Glutamatergic neuron (in vitro differentiated cells): ENCODE data around the gene CCDC116. TPM values are rescaled to one million over a fixed set of nuclear protein-coding genes. Genes with fewer than 3 reads are reported as not detected.

Source experiments
- DNase-seq: peaks from one replicate; pipeline ENCODE4 v3.0.0; 2022
- H3K27ac Mint-ChIP-seq: one replicate; pipeline ENCODE4 v1.8.0; 2020; ENCODE audit warnings: mild to moderate bottlenecking, mixed read lengths, inconsistent platforms; ENCODE audit not compliant: unreplicated experiment
- H3K27me3 Mint-ChIP-seq: one replicate; pipeline ENCODE4 v1.8.0; 2020; ENCODE audit warnings: mild to moderate bottlenecking, moderate library complexity, mixed read lengths, inconsistent platforms; ENCODE audit not compliant: unreplicated experiment
- H3K36me3 Mint-ChIP-seq: one replicate; pipeline ENCODE4 v1.8.0; 2020; ENCODE audit warnings: mild to moderate bottlenecking, mixed read lengths, inconsistent platforms; ENCODE audit not compliant: unreplicated experiment
- H3K4me1 Mint-ChIP-seq: one replicate; pipeline ENCODE4 v1.8.0; 2020; ENCODE audit warnings: mild to moderate bottlenecking, low read depth, mixed read lengths, inconsistent platforms; ENCODE audit not compliant: unreplicated experiment
- H3K4me3 Mint-ChIP-seq: one replicate; pipeline ENCODE4 v1.8.0; 2020; ENCODE audit warnings: mild to moderate bottlenecking, mixed read lengths, inconsistent platforms; ENCODE audit not compliant: unreplicated experiment
- H3K9me3 Mint-ChIP-seq: one replicate; pipeline ENCODE4 v1.8.0; 2020; ENCODE audit warnings: mild to moderate bottlenecking, moderate library complexity, mixed read lengths, inconsistent platforms; ENCODE audit not compliant: unreplicated experiment
- total RNA-seq: library from RNA; stranded (reverse); fragmentation: NEBNext Ultra II Directional; extraction: Animal tissue kit (Norgen Biotek cat#: 25700); gene quantifications from one replicate; pipeline ENCODE4 v1.2.1, GENCODE V29; 2021; ENCODE audit not compliant: unreplicated experiment
- TF ChIP-seq, protein P1 (sequence below): fragments of 200-600 bp; sonication (generic); IDR thresholded peaks from one replicate; pipeline ENCODE4 v1.5.0; 2021; ENCODE audit not compliant: partially characterized antibody, unreplicated experiment

Gene CCDC116
- total RNA-seq, 1 donor from 2014 or later, result 0.71 TPM

DNA sequence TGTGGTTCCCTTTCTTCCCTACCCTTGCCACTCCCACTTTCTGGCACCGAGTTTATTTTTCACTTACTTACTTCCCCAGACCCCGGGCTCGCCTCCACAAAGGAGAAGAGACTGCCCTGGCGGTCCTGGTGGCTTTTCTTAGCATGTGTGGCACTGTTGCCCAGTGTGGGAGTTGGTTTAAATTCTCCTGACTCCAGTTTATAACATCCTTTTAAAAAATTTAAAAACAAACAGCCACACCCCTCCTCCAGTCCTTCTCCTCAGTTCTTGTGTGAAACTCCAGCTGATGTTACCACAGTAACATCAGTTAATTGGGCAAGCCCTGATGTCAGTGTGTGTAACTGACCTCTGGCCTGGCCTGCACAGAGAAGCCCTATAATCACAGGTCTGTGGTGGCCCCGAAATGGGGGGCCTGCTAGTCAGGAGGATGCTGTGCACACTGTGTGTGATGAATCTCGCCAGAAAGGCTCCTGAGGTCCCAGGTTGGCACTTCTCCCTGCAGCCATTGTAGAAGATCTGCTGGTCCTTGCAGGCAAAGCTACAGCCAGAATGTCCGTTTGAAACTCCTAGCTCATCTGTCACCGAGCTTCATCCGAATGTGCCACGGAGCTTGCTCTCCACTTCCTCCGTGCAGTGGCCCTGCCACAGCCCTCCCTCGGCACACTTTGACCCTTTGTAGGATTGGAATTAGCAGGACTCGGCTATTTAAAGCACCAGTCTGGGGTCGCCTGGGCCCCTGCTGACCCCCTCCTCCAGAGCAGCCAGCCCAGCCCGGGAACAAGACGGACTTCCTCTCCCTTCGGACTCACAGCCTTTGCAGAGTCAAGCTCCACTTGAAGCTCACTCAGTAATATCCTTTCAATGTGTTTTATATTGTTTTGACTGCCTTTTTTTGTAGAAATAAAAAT, 10.3 kb upstream of the CCDC116 start:
- peaks cover 15% of the 10 kb centered on the region for H3K9me3 Mint-ChIP-seq
- peak overlapping the region; percentile 22 for H3K27ac Mint-ChIP-seq
- DNase-seq, result no peak
- no peaks in the 10 kb centered on the region for H3K36me3 Mint-ChIP-seq
- H3K4me3 Mint-ChIP-seq, result peak overlapping the region; percentile 49
- TF ChIP-seq, protein P1, sequence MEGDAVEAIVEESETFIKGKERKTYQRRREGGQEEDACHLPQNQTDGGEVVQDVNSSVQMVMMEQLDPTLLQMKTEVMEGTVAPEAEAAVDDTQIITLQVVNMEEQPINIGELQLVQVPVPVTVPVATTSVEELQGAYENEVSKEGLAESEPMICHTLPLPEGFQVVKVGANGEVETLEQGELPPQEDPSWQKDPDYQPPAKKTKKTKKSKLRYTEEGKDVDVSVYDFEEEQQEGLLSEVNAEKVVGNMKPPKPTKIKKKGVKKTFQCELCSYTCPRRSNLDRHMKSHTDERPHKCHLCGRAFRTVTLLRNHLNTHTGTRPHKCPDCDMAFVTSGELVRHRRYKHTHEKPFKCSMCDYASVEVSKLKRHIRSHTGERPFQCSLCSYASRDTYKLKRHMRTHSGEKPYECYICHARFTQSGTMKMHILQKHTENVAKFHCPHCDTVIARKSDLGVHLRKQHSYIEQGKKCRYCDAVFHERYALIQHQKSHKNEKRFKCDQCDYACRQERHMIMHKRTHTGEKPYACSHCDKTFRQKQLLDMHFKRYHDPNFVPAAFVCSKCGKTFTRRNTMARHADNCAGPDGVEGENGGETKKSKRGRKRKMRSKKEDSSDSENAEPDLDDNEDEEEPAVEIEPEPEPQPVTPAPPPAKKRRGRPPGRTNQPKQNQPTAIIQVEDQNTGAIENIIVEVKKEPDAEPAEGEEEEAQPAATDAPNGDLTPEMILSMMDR, result no peak
- H3K4me1 Mint-ChIP-seq, result peaks cover 41% of the 10 kb centered on the region
- peaks cover 3% of the 10 kb centered on the region for H3K27me3 Mint-ChIP-seq

DNA sequence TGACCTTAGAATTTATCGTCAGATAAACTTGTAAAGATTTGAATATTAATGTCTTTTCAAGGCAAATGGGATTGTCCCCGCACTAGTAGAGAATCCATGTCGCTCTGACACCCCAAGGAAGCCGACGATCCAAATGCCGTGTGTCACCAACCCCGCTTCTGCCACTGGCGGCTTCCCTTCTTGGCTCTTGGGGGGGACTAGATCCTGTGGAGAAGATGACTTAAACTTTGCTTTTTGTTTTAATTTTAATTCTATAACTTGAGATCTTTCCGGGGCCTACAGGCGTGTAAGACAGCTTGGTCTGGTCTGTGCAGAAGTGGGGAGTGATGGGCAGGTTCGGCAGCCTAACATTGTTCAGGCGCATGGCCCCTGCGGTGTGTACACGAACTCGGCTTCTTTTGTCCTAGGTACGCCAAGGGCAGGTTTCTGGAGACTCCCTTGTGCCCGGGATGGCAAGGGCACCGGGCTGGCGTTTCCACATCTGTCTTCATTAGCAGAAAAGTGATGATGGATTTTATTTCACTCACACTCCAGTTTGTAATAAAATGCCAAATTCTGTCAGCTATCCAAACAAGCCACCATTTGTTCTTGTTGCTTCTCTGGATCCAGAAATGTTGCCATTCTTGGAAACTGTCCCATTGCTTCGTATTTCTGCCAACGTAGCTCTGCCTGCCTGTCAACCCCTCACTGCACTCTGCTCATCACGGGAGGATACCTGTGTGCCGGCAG, 9.5 kb upstream of the CCDC116 start:
- DNase-seq, result no peak
- no peak overlapping the region for H3K27ac Mint-ChIP-seq
- TF ChIP-seq, protein P1, result no peak
- no peaks in the 10 kb centered on the region for H3K36me3 Mint-ChIP-seq
- peaks cover 3% of the 10 kb centered on the region for H3K27me3 Mint-ChIP-seq
- H3K4me1 Mint-ChIP-seq, result peaks cover 48% of the 10 kb centered on the region
- peaks cover 21% of the 10 kb centered on the region for H3K9me3 Mint-ChIP-seq
- peak overlapping the region; percentile 49 for H3K4me3 Mint-ChIP-seq

DNA sequence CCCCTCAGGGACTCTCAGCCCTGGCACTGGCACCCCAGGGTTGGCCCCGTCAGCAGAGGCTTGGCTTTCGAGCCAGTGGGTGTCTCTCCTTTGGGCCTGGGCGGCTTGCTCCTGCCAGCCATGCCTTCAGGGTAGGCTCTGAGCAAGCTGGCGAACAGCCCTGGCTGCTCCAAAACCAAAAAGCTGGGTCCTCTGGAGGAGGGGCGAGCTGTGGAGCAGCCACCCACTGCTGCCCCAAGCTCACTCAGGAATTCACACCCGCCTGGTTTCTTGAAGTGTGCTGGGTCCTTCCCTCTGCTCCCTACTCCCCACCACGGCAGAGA, 9.0 kb upstream of the CCDC116 start:
- H3K4me1 Mint-ChIP-seq, result peaks cover 51% of the 10 kb centered on the region
- no peak overlapping the region for H3K4me3 Mint-ChIP-seq
- H3K27ac Mint-ChIP-seq, result no peak overlapping the region
- no peak for DNase-seq
- peaks cover 25% of the 10 kb centered on the region for H3K9me3 Mint-ChIP-seq
- peaks cover 3% of the 10 kb centered on the region for H3K27me3 Mint-ChIP-seq
- TF ChIP-seq, protein P1, result no peak
- H3K36me3 Mint-ChIP-seq, result no peaks in the 10 kb centered on the region

DNA sequence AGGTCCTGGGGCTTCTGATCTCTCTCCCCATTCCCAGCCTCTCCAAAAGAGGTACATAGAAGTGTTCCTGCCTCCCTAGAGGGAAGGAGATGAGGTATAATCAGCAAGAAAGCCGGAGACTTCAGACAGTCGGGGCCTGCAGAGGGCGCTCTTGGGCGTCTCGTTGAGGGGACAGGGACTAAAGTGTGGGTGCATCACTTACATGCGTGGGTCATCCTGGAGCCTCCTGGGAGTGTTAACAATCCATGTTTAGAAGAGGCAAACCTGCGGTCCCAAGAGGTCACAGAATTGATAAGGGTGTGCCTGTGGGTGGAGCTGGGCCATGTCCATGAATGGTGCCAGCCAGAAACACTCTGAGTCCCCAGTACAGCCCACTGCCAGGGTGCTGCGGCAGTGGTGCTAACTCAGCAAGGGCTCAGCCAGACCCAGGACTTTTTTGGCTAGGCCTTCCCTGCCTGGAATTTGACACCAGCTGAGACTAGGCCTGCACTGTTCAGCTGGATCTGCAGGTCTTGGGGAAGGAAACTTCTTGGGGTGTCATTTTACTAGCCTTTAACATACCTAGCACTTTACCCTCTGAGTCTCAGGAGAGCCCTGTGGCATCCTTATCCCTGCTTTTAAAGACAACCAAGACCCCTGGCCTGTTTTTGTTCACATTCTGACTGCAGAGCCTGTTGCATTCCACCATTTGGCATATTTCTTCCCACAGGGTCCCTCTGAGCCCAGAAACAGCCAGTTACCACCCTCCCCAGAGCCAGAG, 8.3 kb upstream of the CCDC116 start:
- no peaks in the 10 kb centered on the region for H3K36me3 Mint-ChIP-seq
- H3K27me3 Mint-ChIP-seq, result peaks cover 3% of the 10 kb centered on the region
- peaks cover 51% of the 10 kb centered on the region for H3K4me1 Mint-ChIP-seq
- TF ChIP-seq, protein P1, result peak; percentile 66
- H3K27ac Mint-ChIP-seq, result no peak overlapping the region
- no peak overlapping the region for H3K4me3 Mint-ChIP-seq
- H3K9me3 Mint-ChIP-seq, result peaks cover 25% of the 10 kb centered on the region
- peak; percentile 68 for DNase-seq
